Liver (tissue), 9 donors: ENCODE measurements around the gene RSPRY1. TPM values are rescaled to one million over a fixed set of nuclear protein-coding genes. Genes with fewer than 3 reads are reported as not detected.

ENCODE experiments used
- DNase-seq: peaks from one replicate; pipeline ENCODE4 v3.0.0-alpha.2; 2017; ENCODE audit warnings: low spot score
- H3K27ac ChIP-seq, 2 donors: one replicate each; pipeline ENCODE4 v1.7.0; 2013; ENCODE audit warnings: inconsistent platforms in 2 of 2, low read length in 2 of 2, control low read depth in 1 of 2, low read depth in 1 of 2, mild to moderate bottlenecking in 1 of 2
- H3K27me3 ChIP-seq, 4 donors: one replicate each; pipeline versions ENCODE4 v1.6.1 to v1.7.0; 2013; ENCODE audit warnings: low read length in 3 of 4, inconsistent platforms in 1 of 4, mild to moderate bottlenecking in 1 of 4, moderate library complexity in 1 of 4; ENCODE audit not compliant: control insufficient read depth in 4 of 4, insufficient read depth in 4 of 4
- H3K36me3 ChIP-seq, 4 donors: one replicate each; pipeline versions ENCODE4 v1.6.1 to v1.7.0; 2013; ENCODE audit warnings: low read length in 3 of 4, mild to moderate bottlenecking in 3 of 4, low read depth in 1 of 4, moderate library complexity in 1 of 4; ENCODE audit not compliant: control insufficient read depth in 4 of 4, insufficient read depth in 3 of 4
- H3K4me1 ChIP-seq, 4 donors: one replicate each; pipeline versions ENCODE4 v1.6.1 to v1.7.0; 2013; ENCODE audit warnings: low read length in 3 of 4, mild to moderate bottlenecking in 3 of 4, moderate library complexity in 1 of 4; ENCODE audit not compliant: control insufficient read depth in 4 of 4, insufficient read depth in 4 of 4
- H3K4me3 ChIP-seq, 3 donors: one replicate each; pipeline versions ENCODE4 v1.6.1 to v1.7.0; 2013; ENCODE audit warnings: low read length in 3 of 3, control low read depth in 1 of 3, low read depth in 1 of 3, mild to moderate bottlenecking in 1 of 3
- H3K9ac ChIP-seq, 2 donors: one replicate each; pipeline ENCODE4 v1.7.0; 2013; ENCODE audit warnings: low read length in 2 of 2, mild to moderate bottlenecking in 2 of 2, moderate library complexity in 2 of 2, control low read depth in 1 of 2, low read depth in 1 of 2
- H3K9me3 ChIP-seq, 4 donors: one replicate each; pipeline versions ENCODE4 v1.6.1 to v1.7.0; 2013; ENCODE audit warnings: low read length in 3 of 4; ENCODE audit not compliant: control insufficient read depth in 4 of 4
- EGR1 ChIP-seq, 2 donors: IDR thresholded peaks; 2 replicates each; pipeline ENCODE4 v1.6.1; 2016 to 2018; ENCODE audit warnings: antibody characterized with exemption in 2 of 2, low read depth in 2 of 2
- FOXA1 ChIP-seq: IDR thresholded peaks from 2 replicates; pipeline ENCODE4 v1.6.1; 2016; ENCODE audit warnings: antibody characterized with exemption
- FOXA2 ChIP-seq: IDR thresholded peaks from 2 replicates; pipeline ENCODE4 v1.6.1; 2016; ENCODE audit warnings: antibody characterized with exemption
- GABPA ChIP-seq, 2 donors: IDR thresholded peaks in 1 of 2; conservative IDR thresholded peaks in 1 of 2; 2 replicates each; pipeline ENCODE4 v1.6.1; 2016; ENCODE audit warnings: antibody characterized with exemption in 2 of 2, mild to moderate bottlenecking in 1 of 2, moderate library complexity in 1 of 2
- HNF4A ChIP-seq, 2 donors: conservative IDR thresholded peaks; 2 replicates each; pipeline ENCODE4 v1.6.1; 2016; ENCODE audit warnings: antibody characterized with exemption in 2 of 2, mild to moderate bottlenecking in 2 of 2
- HNF4G ChIP-seq: IDR thresholded peaks from 2 replicates; pipeline ENCODE4 v1.6.1; 2016; ENCODE audit warnings: antibody characterized with exemption
- JUND ChIP-seq, 2 donors: IDR thresholded peaks; 2 replicates each; pipeline ENCODE4 v1.6.1; 2016; ENCODE audit warnings: antibody characterized with exemption in 2 of 2
- MAX ChIP-seq: IDR thresholded peaks from 2 replicates; pipeline ENCODE4 v1.6.1; 2016; ENCODE audit warnings: antibody characterized with exemption
- RXRA ChIP-seq, 2 donors: IDR thresholded peaks; 2 replicates each; pipeline ENCODE4 v1.6.1; 2017 to 2018; ENCODE audit warnings: antibody characterized with exemption in 2 of 2, mild to moderate bottlenecking in 1 of 2
- SP1 ChIP-seq: IDR thresholded peaks from 2 replicates; pipeline ENCODE4 v1.6.1; 2018; ENCODE audit warnings: antibody characterized with exemption, mild to moderate bottlenecking
- TAF1 ChIP-seq: conservative IDR thresholded peaks from 2 replicates; pipeline ENCODE4 v1.6.1; 2016; ENCODE audit warnings: antibody characterized with exemption, mild to moderate bottlenecking
- ZBTB33 ChIP-seq: IDR thresholded peaks from 2 replicates; pipeline ENCODE4 v1.6.1; 2016; ENCODE audit warnings: antibody characterized with exemption
- WGBS: extraction: QIAGEN DNeasy Blood & Tissue Kit; methylation state at CpG from one replicate; pipeline ENCODE4 v1.1.7; 2013; 5-methylcytosine and 5-hydroxymethylcytosine counted together
- polyA plus RNA-seq, 2 donors: library from polyadenylated mRNA; stranded (reverse) in 1 of 2; unstranded in 1 of 2; fragments of 200-250 nt in 1 of 2; fragments of >200 nt in 1 of 2; fragmentation: Nextera tagmentation in 1 of 2; extraction: Ambion mirVana in 1 of 2; gene quantifications; one replicate each; pipeline versions ENCODE4 v1.2.1 to v1.2.3, GENCODE V29; 2013 to 2015
- total RNA-seq, 2 donors: library from RNA; depleted of rRNA; stranded (reverse); fragments of >200 nt; gene quantifications; one replicate each; pipeline ENCODE4 v1.2.3, GENCODE V29; 2014
- TF ChIP-seq, protein P1 (sequence below): IDR thresholded peaks from 2 replicates; pipeline ENCODE4 v1.6.1; 2016; ENCODE audit warnings: antibody characterized with exemption
- TF ChIP-seq, protein P2 (sequence below): fragments of 150-350 bp; IDR thresholded peaks from 2 replicates; pipeline ENCODE4 v1.5.1; 2017; ENCODE audit warnings: improper control_type of control experiment, low read depth, low read length; ENCODE audit not compliant: missing input control
- TF ChIP-seq, protein P3 (sequence below): IDR thresholded peaks from 2 replicates; pipeline ENCODE4 v1.6.1; 2016; ENCODE audit warnings: antibody characterized with exemption, mild to moderate bottlenecking
- donor health status: healthy.
- donor health status: healthy.
- donor health status: healthy.
- donor health status: healthy.
- donor health status: healthy.

The RSPRY1 gene
- total and polyA plus RNA-seq, 4 donors, result 10.9 to 27.6 (median 20.2) TPM

- Histone ChIP-seq H3K36me3 (no peaks in the 10 kb centered on the region), H3K9ac (peak overlapping the region; percentile 73 to 83), H3K27ac (peak overlapping the region; percentile 90), H3K27me3 (no peaks in the 10 kb centered on the region), H3K4me1 (peaks cover 4 to 23% (median 15%) of the 10 kb centered on the region in 4 donors), H3K4me3 (peak overlapping the region; percentile 87 to 95 (median 92)), H3K9me3 (no peaks in the 10 kb centered on the region)
- 30% methylated on average over 15 of the region's 15 CpGs for WGBS
- DNase-seq, result no peak
- no peak for TF ChIP-seq FOXA1
- no peak for TF ChIP-seq FOXA2
- no peak for TF ChIP-seq MAX
- no peak for TF ChIP-seq GABPA (IDR thresholded peaks at IDR 0.05 in 1 of 2, conservative IDR thresholded peaks at IDR 0.05 in 1 of 2)
- no peak for TF ChIP-seq HNF4A (conservative IDR thresholded peaks at IDR 0.05)
- TF ChIP-seq TAF1, result no peak
- no peak for TF ChIP-seq EGR1 (IDR thresholded peaks at IDR 0.05; ENCODE audit: low read depth in 2 of 2)
- TF ChIP-seq JUND (IDR thresholded peaks at IDR 0.05), result no peak
- no peak for TF ChIP-seq HNF4G
- TF ChIP-seq ZBTB33, result no peak
- TF ChIP-seq, protein P1, sequence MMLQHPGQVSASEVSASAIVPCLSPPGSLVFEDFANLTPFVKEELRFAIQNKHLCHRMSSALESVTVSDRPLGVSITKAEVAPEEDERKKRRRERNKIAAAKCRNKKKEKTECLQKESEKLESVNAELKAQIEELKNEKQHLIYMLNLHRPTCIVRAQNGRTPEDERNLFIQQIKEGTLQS, result no peak
- TF ChIP-seq SP1, result no peak
- TF ChIP-seq, protein P2, sequence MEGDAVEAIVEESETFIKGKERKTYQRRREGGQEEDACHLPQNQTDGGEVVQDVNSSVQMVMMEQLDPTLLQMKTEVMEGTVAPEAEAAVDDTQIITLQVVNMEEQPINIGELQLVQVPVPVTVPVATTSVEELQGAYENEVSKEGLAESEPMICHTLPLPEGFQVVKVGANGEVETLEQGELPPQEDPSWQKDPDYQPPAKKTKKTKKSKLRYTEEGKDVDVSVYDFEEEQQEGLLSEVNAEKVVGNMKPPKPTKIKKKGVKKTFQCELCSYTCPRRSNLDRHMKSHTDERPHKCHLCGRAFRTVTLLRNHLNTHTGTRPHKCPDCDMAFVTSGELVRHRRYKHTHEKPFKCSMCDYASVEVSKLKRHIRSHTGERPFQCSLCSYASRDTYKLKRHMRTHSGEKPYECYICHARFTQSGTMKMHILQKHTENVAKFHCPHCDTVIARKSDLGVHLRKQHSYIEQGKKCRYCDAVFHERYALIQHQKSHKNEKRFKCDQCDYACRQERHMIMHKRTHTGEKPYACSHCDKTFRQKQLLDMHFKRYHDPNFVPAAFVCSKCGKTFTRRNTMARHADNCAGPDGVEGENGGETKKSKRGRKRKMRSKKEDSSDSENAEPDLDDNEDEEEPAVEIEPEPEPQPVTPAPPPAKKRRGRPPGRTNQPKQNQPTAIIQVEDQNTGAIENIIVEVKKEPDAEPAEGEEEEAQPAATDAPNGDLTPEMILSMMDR, result no peak
- TF ChIP-seq RXRA (IDR thresholded peaks at IDR 0.05), result no peak
Measured at GRCh38 chr16:57184887-57185445, 1.2 kb upstream of the RSPRY1 start.

GRCh38 chr16:57185446-57185944, 634 bp upstream of the RSPRY1 start:
- H3K4me1 ChIP-seq, result peaks cover 4 to 26% (median 15%) of the 10 kb centered on the region in 4 donors

More at GRCh38 chr16:57185446-57185944, 634 bp upstream of the RSPRY1 start:
- H3K9ac ChIP-seq, result peak overlapping the region; percentile 73 to 83
- no peaks in the 10 kb centered on the region for H3K36me3 ChIP-seq
- under 1% methylated on average over 37 of the region's 37 CpGs for WGBS
- TF ChIP-seq, protein P3, sequence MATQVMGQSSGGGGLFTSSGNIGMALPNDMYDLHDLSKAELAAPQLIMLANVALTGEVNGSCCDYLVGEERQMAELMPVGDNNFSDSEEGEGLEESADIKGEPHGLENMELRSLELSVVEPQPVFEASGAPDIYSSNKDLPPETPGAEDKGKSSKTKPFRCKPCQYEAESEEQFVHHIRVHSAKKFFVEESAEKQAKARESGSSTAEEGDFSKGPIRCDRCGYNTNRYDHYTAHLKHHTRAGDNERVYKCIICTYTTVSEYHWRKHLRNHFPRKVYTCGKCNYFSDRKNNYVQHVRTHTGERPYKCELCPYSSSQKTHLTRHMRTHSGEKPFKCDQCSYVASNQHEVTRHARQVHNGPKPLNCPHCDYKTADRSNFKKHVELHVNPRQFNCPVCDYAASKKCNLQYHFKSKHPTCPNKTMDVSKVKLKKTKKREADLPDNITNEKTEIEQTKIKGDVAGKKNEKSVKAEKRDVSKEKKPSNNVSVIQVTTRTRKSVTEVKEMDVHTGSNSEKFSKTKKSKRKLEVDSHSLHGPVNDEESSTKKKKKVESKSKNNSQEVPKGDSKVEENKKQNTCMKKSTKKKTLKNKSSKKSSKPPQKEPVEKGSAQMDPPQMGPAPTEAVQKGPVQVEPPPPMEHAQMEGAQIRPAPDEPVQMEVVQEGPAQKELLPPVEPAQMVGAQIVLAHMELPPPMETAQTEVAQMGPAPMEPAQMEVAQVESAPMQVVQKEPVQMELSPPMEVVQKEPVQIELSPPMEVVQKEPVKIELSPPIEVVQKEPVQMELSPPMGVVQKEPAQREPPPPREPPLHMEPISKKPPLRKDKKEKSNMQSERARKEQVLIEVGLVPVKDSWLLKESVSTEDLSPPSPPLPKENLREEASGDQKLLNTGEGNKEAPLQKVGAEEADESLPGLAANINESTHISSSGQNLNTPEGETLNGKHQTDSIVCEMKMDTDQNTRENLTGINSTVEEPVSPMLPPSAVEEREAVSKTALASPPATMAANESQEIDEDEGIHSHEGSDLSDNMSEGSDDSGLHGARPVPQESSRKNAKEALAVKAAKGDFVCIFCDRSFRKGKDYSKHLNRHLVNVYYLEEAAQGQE, result no peak
- TF ChIP-seq TAF1, result no peak
- no peak for TF ChIP-seq FOXA1
- TF ChIP-seq HNF4G, result no peak
- TF ChIP-seq SP1, result no peak
- TF ChIP-seq HNF4A (conservative IDR thresholded peaks at IDR 0.05), result no peak
- no peak for TF ChIP-seq ZBTB33
- TF ChIP-seq FOXA2, result no peak
- no peaks in the 10 kb centered on the region for H3K9me3 ChIP-seq
- no peak for DNase-seq
- H3K27ac ChIP-seq, result peak overlapping the region; percentile 90
- H3K27me3 ChIP-seq, result no peaks in the 10 kb centered on the region
- peak overlapping the region; percentile 87 to 95 (median 92) for H3K4me3 ChIP-seq
